ENCODE data around the gene CAMKV.
"Not testable (repeated sequence)": the region's sequence is repeated elsewhere in the genome, so short reads cannot be mapped to it uniquely, and the experiment has no call there.

Gene CAMKV, protein sequence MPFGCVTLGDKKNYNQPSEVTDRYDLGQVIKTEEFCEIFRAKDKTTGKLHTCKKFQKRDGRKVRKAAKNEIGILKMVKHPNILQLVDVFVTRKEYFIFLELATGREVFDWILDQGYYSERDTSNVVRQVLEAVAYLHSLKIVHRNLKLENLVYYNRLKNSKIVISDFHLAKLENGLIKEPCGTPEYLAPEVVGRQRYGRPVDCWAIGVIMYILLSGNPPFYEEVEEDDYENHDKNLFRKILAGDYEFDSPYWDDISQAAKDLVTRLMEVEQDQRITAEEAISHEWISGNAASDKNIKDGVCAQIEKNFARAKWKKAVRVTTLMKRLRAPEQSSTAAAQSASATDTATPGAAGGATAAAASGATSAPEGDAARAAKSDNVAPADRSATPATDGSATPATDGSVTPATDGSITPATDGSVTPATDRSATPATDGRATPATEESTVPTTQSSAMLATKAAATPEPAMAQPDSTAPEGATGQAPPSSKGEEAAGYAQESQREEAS

GRCh38 chr3:49869525-49870126 is at the start of gene CAMKV:
TSS of gene CAMKV (minus strand) at chr3:49869906. CDS start at chr3:49862388, 7,518 bp downstream.
- TF ChIP-seq, protein P1, sequence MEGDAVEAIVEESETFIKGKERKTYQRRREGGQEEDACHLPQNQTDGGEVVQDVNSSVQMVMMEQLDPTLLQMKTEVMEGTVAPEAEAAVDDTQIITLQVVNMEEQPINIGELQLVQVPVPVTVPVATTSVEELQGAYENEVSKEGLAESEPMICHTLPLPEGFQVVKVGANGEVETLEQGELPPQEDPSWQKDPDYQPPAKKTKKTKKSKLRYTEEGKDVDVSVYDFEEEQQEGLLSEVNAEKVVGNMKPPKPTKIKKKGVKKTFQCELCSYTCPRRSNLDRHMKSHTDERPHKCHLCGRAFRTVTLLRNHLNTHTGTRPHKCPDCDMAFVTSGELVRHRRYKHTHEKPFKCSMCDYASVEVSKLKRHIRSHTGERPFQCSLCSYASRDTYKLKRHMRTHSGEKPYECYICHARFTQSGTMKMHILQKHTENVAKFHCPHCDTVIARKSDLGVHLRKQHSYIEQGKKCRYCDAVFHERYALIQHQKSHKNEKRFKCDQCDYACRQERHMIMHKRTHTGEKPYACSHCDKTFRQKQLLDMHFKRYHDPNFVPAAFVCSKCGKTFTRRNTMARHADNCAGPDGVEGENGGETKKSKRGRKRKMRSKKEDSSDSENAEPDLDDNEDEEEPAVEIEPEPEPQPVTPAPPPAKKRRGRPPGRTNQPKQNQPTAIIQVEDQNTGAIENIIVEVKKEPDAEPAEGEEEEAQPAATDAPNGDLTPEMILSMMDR (IDR thresholded peaks at IDR 0.05; ENCODE audit: insufficient read depth, low read depth, low read length, missing control alignments) = no peak
- no peak for DNase-seq (ENCODE audit: low read depth)
- H3K4me3 ChIP-seq (ENCODE audit: low read depth, low read length) = no peak within 1 kb of the TSS; the same call in 1 of the 2 replicates

GRCh38 chr3:49917806-49918590 is 48.3 kb upstream of the CAMKV start:
- DNase-seq (ENCODE audit: low read depth); H3K4me3 ChIP-seq (ENCODE audit: low read depth, low read length): not testable (repeated sequence)

DNA sequence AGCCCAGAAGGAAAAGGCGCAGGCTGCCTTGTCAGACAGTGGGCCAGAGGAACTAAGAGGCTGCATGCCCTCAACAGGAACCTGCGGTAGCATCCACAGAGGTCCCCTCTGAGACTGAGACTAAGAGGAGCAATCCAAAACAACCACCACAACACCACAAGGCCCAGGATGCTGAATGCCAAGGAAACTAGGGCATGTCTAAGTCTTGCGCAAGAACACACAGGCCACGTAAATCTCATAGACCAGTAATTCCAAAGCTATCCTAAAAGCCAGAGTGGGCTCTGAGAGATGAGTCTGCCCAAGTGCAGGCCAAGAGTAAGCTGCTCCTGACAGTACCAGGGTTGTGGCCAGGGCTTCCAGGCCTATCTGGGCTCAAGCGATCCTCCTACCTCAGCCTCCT is 47.0 kb upstream of the CAMKV start:
- TF ChIP-seq, protein P1 (IDR thresholded peaks at IDR 0.05; ENCODE audit: insufficient read depth, low read depth, low read length, missing control alignments) = no peak
- H3K4me3 ChIP-seq (ENCODE audit: low read depth, low read length) = no peak overlapping the region
- no peak for DNase-seq (ENCODE audit: low read depth)

DNA sequence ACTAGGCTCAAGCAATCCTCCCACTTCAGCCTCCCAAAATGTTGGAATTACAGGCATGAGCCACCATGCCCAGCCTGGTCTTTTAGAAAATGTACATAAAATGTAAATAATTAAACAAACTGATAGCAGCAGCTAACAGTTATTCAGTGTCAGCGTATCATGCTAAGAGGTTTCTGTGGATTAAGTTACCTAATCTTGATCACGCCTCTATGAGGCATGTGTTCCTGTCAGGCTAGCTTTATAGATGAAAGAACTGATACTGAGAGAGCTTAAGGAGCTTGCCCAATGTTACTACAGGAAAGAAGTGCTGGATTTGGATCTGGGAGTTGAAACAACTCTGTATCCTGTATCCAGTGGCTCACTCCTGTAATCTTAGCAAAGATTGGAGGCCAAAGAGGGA is 45.2 kb upstream of the CAMKV start:
- TF ChIP-seq, protein P1 (IDR thresholded peaks at IDR 0.05; ENCODE audit: insufficient read depth, low read depth, low read length, missing control alignments) = no peak
- DNase-seq (ENCODE audit: low read depth) = no peak
- H3K4me3 ChIP-seq (ENCODE audit: low read depth, low read length) = no peak overlapping the region

DNA sequence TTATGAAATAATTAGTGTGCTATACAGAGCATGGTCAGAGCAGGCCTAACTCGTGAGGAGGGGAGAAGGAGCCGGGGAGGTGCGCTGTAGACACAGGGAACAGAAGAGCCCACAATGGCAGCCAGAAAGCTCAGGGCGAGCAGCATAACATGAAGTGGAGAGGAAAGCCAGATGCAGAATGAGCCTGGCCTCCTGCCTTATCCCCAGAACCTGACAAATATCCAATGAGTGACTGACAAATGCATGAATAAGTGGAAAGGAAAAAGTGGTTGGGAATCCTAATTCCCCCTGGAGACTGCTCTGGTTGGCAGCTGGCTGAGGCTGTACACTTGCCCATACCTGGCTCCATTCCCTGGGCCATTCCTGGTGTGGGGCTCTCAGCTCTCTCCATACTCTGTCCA is 43.2 kb upstream of the CAMKV start:
- TF ChIP-seq, protein P1 (IDR thresholded peaks at IDR 0.05; ENCODE audit: insufficient read depth, low read depth, low read length, missing control alignments) = no peak
- DNase-seq (ENCODE audit: low read depth) = no peak
- no peak overlapping the region for H3K4me3 ChIP-seq (ENCODE audit: low read depth, low read length)

- no peak for DNase-seq (ENCODE audit: low read depth)
- H3K4me3 ChIP-seq (ENCODE audit: low read depth, low read length) = no peak overlapping the region
- TF ChIP-seq, protein P1 (IDR thresholded peaks at IDR 0.05; ENCODE audit: insufficient read depth, low read depth, low read length, missing control alignments) = no peak
Observed at GRCh38 chr3:49911611-49912010, 41.9 kb upstream of the CAMKV start.

GRCh38 chr3:49911124-49911420 is 41.4 kb upstream of the CAMKV start:
- TF ChIP-seq, protein P1 (IDR thresholded peaks at IDR 0.05; ENCODE audit: insufficient read depth, low read depth, low read length, missing control alignments) = no peak
- no peak for DNase-seq (ENCODE audit: low read depth)
- no peak overlapping the region for H3K4me3 ChIP-seq (ENCODE audit: low read depth, low read length)

Measured in GM12865 (cell line).